K562 (cell line): ENCODE data around the gene CALCOCO2. TPM values are rescaled to one million over a fixed set of nuclear protein-coding genes. Genes with fewer than 3 reads are reported as not detected.

Experiments used
- ATAC-seq: fragments of 200-7000 bp; cut with Tn5 transposase; 3 replicates; pipeline ENCODE4 v1.9.1; 2020; ENCODE audit warnings: moderate library complexity
- BruUV-seq: library from RNA; stranded (reverse); fragments of 400-500 nt; replicated peaks from 2 replicates; lab custom pipeline; 2021; lab: Mats Ljungman, UMichigan
- CTCF ChIA-PET: fragments of 300-600 bp; formaldehyde crosslinking; extraction: SDS; loops from one replicate; lab custom pipeline; 2021; ENCODE audit warnings: low intra/inter-chr PET ratio; lab: Yijun Ruan, JAX
- POLR2A ChIA-PET: fragments of 300-600, 350-650 bp; sonication (Branson Sonifier 250); formaldehyde crosslinking; extraction: SDS; loops from one replicate; lab custom pipeline; 2021; ENCODE audit warnings: antibody characterized with exemption, inconsistent platforms; lab: Yijun Ruan, JAX
- DNase-seq, 4 experiments: peaks; one replicate each; pipeline versions ENCODE4 v3.0.0 to v3.0.0-alpha.2; 2011 to 2018; ENCODE audit warnings: low spot score in 3 of 4, mixed read lengths in 3 of 4; ENCODE audit errors: extremely low read depth in 1 of 4
- FAIRE-seq: peaks from 2 replicates; lab custom pipeline; 2011; peaks lifted over from hg19 to GRCh38; lab: Jason Lieb, UNC
- H2AFZ ChIP-seq: 2 replicates; pipeline ENCODE4 v1.6.0; 2011; ENCODE audit warnings: low read depth, low read length, control low read depth, inconsistent platforms
- H3K27ac ChIP-seq: fragments of 200-600 bp; 3 replicates; pipeline ENCODE4 v1.8.0; 2011; ENCODE audit warnings: low read depth, mild to moderate bottlenecking, control low read depth, inconsistent platforms, low read length, moderate library complexity, mixed read lengths; ENCODE audit errors: extremely low read depth
- H3K27me3 ChIP-seq, 2 experiments: fragments of 300-600 bp in 1 of 2; 2 replicates in 1 of 2; 3 replicates in 1 of 2; pipeline versions ENCODE4 v1.6.0 to v1.8.0; 2011; ENCODE audit warnings: inconsistent platforms in 2 of 2, low read length in 2 of 2, mild to moderate bottlenecking in 1 of 2, mixed read lengths in 1 of 2, moderate library complexity in 1 of 2; ENCODE audit not compliant: control insufficient read depth in 2 of 2, insufficient read depth in 2 of 2
- H3K36me3 ChIP-seq: fragments of 300-600 bp; 3 replicates; pipeline ENCODE4 v1.8.0; 2011; ENCODE audit warnings: mild to moderate bottlenecking, low read length, inconsistent platforms; ENCODE audit not compliant: control insufficient read depth, insufficient read depth
- H3K4me1 ChIP-seq, 2 experiments: fragments of 200-600 bp in 1 of 2; replicated peaks in 1 of 2; 2 replicates in 1 of 2; 3 replicates in 1 of 2; pipeline versions ENCODE4 v1.5.1 to v1.8.0; 2011; ENCODE audit warnings: inconsistent platforms in 2 of 2, low read length in 2 of 2, mild to moderate bottlenecking in 1 of 2, mixed read lengths in 1 of 2, moderate library complexity in 1 of 2; ENCODE audit not compliant: control insufficient read depth in 2 of 2, insufficient read depth in 2 of 2
- H3K4me2 ChIP-seq: 2 replicates; pipeline ENCODE4 v1.6.1; 2011; ENCODE audit warnings: low read length, control low read depth, inconsistent platforms, mixed read lengths; ENCODE audit not compliant: insufficient read depth
- H3K4me3 ChIP-seq: fragments of 200-600 bp; sonication (generic), shearing (Covaris generic); 2 replicates; pipeline ENCODE4 v1.5.1; 2016; ENCODE audit warnings: control low read depth, inconsistent platforms
- H3K79me2 ChIP-seq: fragments of 200-600 bp; 3 replicates; pipeline ENCODE4 v1.8.0; 2011; ENCODE audit warnings: low read length, inconsistent platforms; ENCODE audit not compliant: control insufficient read depth, insufficient read depth
- H3K9ac ChIP-seq, 2 experiments: 2 replicates each; pipeline versions ENCODE4 v1.6.0 to v1.6.1; 2011; ENCODE audit warnings: low read depth in 2 of 2, low read length in 2 of 2, control low read depth in 1 of 2, inconsistent platforms in 1 of 2, mild to moderate bottlenecking in 1 of 2, mixed read lengths in 1 of 2; ENCODE audit not compliant: insufficient read depth in 1 of 2
- H3K9me1 ChIP-seq: one replicate; pipeline ENCODE4 v1.6.0; 2011; ENCODE audit warnings: inconsistent platforms, mild to moderate bottlenecking, low read length, moderate library complexity; ENCODE audit not compliant: control insufficient read depth, insufficient read depth
- H3K9me3 ChIP-seq: replicated peaks from 2 replicates; pipeline ENCODE4 v1.5.1; 2011; ENCODE audit warnings: low read depth, low read length, inconsistent platforms; ENCODE audit not compliant: control insufficient read depth, insufficient read depth
- H4K20me1 ChIP-seq: replicated peaks from 2 replicates; pipeline ENCODE4 v1.6.1; 2011; ENCODE audit warnings: low read length, inconsistent platforms, mixed read lengths; ENCODE audit not compliant: control insufficient read depth, insufficient read depth
- ADNP ChIP-seq: fragments of 200-800 bp; sonication (Bioruptor generic); IDR thresholded peaks from 2 replicates; pipeline ENCODE4 v1.6.1; 2016; ENCODE audit warnings: missing genetic modification characterization, missing compliant biosample characterization
- ARHGAP35 ChIP-seq: fragments of 450-650 bp; IDR thresholded peaks from 2 replicates; pipeline ENCODE4 v1.6.1; 2018; ENCODE audit not compliant: partially characterized antibody
- CSDE1 ChIP-seq, 2 experiments: fragments of 450-650 bp; IDR thresholded peaks; 2 replicates each; pipeline ENCODE4 v1.6.1; 2016; ENCODE audit warnings: mild to moderate bottlenecking in 1 of 2
- HNRNPH1 ChIP-seq: fragments of 200-400 bp; formaldehyde crosslinking; optimal IDR thresholded peaks from 2 replicates; pipeline ENCODE3; 2017; ENCODE audit warnings: low read depth, mild to moderate bottlenecking, low read length, moderate library complexity
- MAZ ChIP-seq, 2 experiments: fragments of 450-650 bp in 1 of 2; sonication (generic) in 1 of 2; formaldehyde crosslinking; IDR thresholded peaks in 1 of 2; conservative IDR thresholded peaks in 1 of 2; 2 replicates each; pipeline versions ENCODE4 v1.4.0 to v1.5.0; 2020; ENCODE audit warnings: mild to moderate bottlenecking in 1 of 2, missing genetic modification reagents in 1 of 2
- WGBS: fragments of 100-300 bp; shearing (Covaris generic); methylation state at CpG from one replicate; pipeline ENCODE4 v1.1.6; 2016; ENCODE audit warnings: low coverage, mixed read lengths; ENCODE audit not compliant: insufficient coverage; ENCODE audit errors: missing lambda C conversion rate; 5-methylcytosine and 5-hydroxymethylcytosine counted together
- in situ Hi-C: fragments of 300-500 bp; cut with MboI; formaldehyde crosslinking; loops from 4 replicates; pipeline ENCODE4 v1.15.0; 2018; ENCODE audit warnings: inconsistent platforms, mixed read lengths
- intact Hi-C: fragments of 100-400 bp; cut with micrococcal nuclease; formaldehyde crosslinking; loops from 2 replicates; pipeline ENCODE4 v1.14.2; 2022
- polyA plus RNA-seq, 8 experiments: library from polyadenylated mRNA; depleted of rRNA in 4 of 8; stranded (reverse) in 5 of 8; unstranded in 3 of 8; fragments of >200 nt; fragmentation: Nextera tagmentation in 2 of 8; fragmentation: Illumina TruSeq in 1 of 8; extraction: Ambion mirVana in 2 of 8; extraction: Trizol in 1 of 8; gene quantifications; 2 replicates each; pipeline versions ENCODE4 v1.2.1 to v1.2.3, GENCODE V29; 2011 to 2014; ENCODE audit warnings: inconsistent platforms in 1 of 8, missing spikeins in 1 of 8
- total RNA-seq, 7 experiments: library from RNA; depleted of rRNA in 6 of 7; stranded (reverse); fragments of >200 nt in 6 of 7; fragmentation: Illumina TruSeq in 2 of 7; extraction: Trizol in 2 of 7; gene quantifications; 2 replicates each; pipeline versions ENCODE4 v1.2.1 to v1.2.3, GENCODE V29; 2011 to 2021; ENCODE audit warnings: low replicate concordance in 1 of 7
- TF ChIP-seq, protein P1 (sequence below): fragments of 450-650 bp; conservative IDR thresholded peaks from 2 replicates; pipeline ENCODE4 v1.6.1; 2016; ENCODE audit warnings: missing genetic modification characterization, low read depth, mild to moderate bottlenecking, missing compliant biosample characterization, moderate library complexity
- TF ChIP-seq, protein P2 (sequence below), 2 experiments: fragments of 450-650 bp; IDR thresholded peaks; 2 replicates each; pipeline ENCODE4 v1.6.1; 2018; ENCODE audit warnings: mild to moderate bottlenecking in 2 of 2, low read depth in 1 of 2; ENCODE audit not compliant: partially characterized antibody in 2 of 2
- TF ChIP-seq, protein P3 (sequence below): IDR thresholded peaks from 3 replicates; pipeline ENCODE4 v1.6.1; 2011; ENCODE audit warnings: borderline replicate concordance, mild to moderate bottlenecking; ENCODE audit not compliant: insufficient read length, insufficient read depth

The CALCOCO2 gene
- total and polyA plus RNA-seq, 9 of the 15 experiments (the other 6 are each of a cell fraction or from before 2014, with no cell fraction given) = 24.1 to 87.3 (median 67.5) TPM

GRCh38 chr17:48894886-48895285, 64.1 kb downstream of the CALCOCO2 start:
- peak overlapping the region; percentile 77 to 95; a peak in 1 of 4 replicates for H3K9ac ChIP-seq
- no peak overlapping the region for H3K27ac ChIP-seq
- no peak overlapping the region for H3K4me3 ChIP-seq
- no peak for FAIRE-seq
- ChIA-PET CTCF (no interaction called here), POLR2A (interaction anchor here (1.8 to 4.2 kb wide), 2 partner anchors 11 to 66 kb away, joined by 4 to 52 read pairs; partner anchors contain the start of gene UBE2Z)
- in situ Hi-C loops (no loop called here), intact Hi-C loops (loop anchor here (5.0 to 10.0 kb wide), 2 partner anchors 130 to 297 kb away; no protein-coding TSS in a partner anchor)
- no peaks in the 10 kb centered on the region for H3K9me1 ChIP-seq
- H3K4me1 ChIP-seq = peaks cover 6 to 8% of the 10 kb centered on the region in 2 experiments; a peak in 2 of 5 replicates
- WGBS = 80% methylated on average over 3 of the region's 3 CpGs
- H3K4me2 ChIP-seq = no peak overlapping the region
- H4K20me1 ChIP-seq = no peaks in the 10 kb centered on the region
- peaks cover 27% of the 10 kb centered on the region for H3K79me2 ChIP-seq
- no peak for TF ChIP-seq MAZ (CRISPR knock-in tag; conservative IDR thresholded peaks at IDR 0.05 in 1 of 2, IDR thresholded peaks at IDR 0.05 in 1 of 2)
- TF ChIP-seq, all 486 proteins: peak for 0
- Histone ChIP-seq H2AFZ (no peak overlapping the region), H3K27me3 (no peaks in the 10 kb centered on the region), H3K9me3 (no peaks in the 10 kb centered on the region; the same call in 1 of the 2 replicates), H3K36me3 (peaks cover 50% of the 10 kb centered on the region)
- ATAC-seq (no peak), DNase-seq (no peak)
- no TSS peak for BruUV-seq

- Histone ChIP-seq H3K36me3 (peaks cover 21% of the 10 kb centered on the region), H3K9me3 (no peaks in the 10 kb centered on the region), H3K4me1 (no peaks in the 10 kb centered on the region; a peak in 1 of 5 replicates), H3K9me1 (no peaks in the 10 kb centered on the region), H4K20me1 (no peaks in the 10 kb centered on the region), H3K27ac (no peak overlapping the region), H3K4me3 (no peak overlapping the region), H2AFZ (no peak overlapping the region), H3K4me2 (no peak overlapping the region), H3K79me2 (no peaks in the 10 kb centered on the region), H3K27me3 (no peaks in the 10 kb centered on the region), H3K9ac (peak overlapping the region in 1 of 2 experiments; percentile 19; a peak in 1 of 4 replicates)
- FAIRE-seq (no peak), ATAC-seq (peak; percentile 46; the same call in 1 of the 3 replicates), DNase-seq (no peak)
- CTCF ChIA-PET = no interaction called here
- in situ Hi-C loops = no loop called here
- BruUV-seq = no TSS peak
- POLR2A ChIA-PET = interaction anchor here (0.7 to 8.2 kb wide), 2 partner anchors 7 to 9 kb away, joined by 4 to 52 read pairs; partner anchors contain the start of gene ATP5MC1
- intact Hi-C loops = no loop called here
- 60% methylated on average over 1 of the region's 1 CpG for WGBS
- TF ChIP-seq, protein P1, sequence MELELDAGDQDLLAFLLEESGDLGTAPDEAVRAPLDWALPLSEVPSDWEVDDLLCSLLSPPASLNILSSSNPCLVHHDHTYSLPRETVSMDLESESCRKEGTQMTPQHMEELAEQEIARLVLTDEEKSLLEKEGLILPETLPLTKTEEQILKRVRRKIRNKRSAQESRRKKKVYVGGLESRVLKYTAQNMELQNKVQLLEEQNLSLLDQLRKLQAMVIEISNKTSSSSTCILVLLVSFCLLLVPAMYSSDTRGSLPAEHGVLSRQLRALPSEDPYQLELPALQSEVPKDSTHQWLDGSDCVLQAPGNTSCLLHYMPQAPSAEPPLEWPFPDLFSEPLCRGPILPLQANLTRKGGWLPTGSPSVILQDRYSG (tag) = no peak
- TF ChIP-seq, protein P2, sequence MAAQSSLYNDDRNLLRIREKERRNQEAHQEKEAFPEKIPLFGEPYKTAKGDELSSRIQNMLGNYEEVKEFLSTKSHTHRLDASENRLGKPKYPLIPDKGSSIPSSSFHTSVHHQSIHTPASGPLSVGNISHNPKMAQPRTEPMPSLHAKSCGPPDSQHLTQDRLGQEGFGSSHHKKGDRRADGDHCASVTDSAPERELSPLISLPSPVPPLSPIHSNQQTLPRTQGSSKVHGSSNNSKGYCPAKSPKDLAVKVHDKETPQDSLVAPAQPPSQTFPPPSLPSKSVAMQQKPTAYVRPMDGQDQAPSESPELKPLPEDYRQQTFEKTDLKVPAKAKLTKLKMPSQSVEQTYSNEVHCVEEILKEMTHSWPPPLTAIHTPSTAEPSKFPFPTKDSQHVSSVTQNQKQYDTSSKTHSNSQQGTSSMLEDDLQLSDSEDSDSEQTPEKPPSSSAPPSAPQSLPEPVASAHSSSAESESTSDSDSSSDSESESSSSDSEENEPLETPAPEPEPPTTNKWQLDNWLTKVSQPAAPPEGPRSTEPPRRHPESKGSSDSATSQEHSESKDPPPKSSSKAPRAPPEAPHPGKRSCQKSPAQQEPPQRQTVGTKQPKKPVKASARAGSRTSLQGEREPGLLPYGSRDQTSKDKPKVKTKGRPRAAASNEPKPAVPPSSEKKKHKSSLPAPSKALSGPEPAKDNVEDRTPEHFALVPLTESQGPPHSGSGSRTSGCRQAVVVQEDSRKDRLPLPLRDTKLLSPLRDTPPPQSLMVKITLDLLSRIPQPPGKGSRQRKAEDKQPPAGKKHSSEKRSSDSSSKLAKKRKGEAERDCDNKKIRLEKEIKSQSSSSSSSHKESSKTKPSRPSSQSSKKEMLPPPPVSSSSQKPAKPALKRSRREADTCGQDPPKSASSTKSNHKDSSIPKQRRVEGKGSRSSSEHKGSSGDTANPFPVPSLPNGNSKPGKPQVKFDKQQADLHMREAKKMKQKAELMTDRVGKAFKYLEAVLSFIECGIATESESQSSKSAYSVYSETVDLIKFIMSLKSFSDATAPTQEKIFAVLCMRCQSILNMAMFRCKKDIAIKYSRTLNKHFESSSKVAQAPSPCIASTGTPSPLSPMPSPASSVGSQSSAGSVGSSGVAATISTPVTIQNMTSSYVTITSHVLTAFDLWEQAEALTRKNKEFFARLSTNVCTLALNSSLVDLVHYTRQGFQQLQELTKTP (IDR thresholded peaks at IDR 0.05; ENCODE audit: low read depth in 1 of 2, partially characterized antibody in 2 of 2) = no peak
- TF ChIP-seq ARHGAP35 (no peak), ADNP (tag) (no peak), HNRNPH1 (no peak), CSDE1 (IDR thresholded peaks at IDR 0.05) (no peak)
- TF ChIP-seq, protein P3, sequence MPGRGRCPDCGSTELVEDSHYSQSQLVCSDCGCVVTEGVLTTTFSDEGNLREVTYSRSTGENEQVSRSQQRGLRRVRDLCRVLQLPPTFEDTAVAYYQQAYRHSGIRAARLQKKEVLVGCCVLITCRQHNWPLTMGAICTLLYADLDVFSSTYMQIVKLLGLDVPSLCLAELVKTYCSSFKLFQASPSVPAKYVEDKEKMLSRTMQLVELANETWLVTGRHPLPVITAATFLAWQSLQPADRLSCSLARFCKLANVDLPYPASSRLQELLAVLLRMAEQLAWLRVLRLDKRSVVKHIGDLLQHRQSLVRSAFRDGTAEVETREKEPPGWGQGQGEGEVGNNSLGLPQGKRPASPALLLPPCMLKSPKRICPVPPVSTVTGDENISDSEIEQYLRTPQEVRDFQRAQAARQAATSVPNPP = no peak
Measured at GRCh38 chr17:48901241-48901640, 70.4 kb downstream of the CALCOCO2 start.
